WI38 (cell line): Measurements from ENCODE around the gene PTPRG.

Source experiments
- H3K4me3 ChIP-seq: 2 replicates; pipeline ENCODE4 v1.5.1; 2011; ENCODE audit warnings: low read depth, mild to moderate bottlenecking, control low read depth, low read length
- TF ChIP-seq, protein P1 (sequence below): IDR thresholded peaks from 2 replicates; pipeline ENCODE4 v1.5.1; 2012; ENCODE audit warnings: low read depth, mild to moderate bottlenecking, control low read depth, low read length

The PTPRG gene

DNA sequence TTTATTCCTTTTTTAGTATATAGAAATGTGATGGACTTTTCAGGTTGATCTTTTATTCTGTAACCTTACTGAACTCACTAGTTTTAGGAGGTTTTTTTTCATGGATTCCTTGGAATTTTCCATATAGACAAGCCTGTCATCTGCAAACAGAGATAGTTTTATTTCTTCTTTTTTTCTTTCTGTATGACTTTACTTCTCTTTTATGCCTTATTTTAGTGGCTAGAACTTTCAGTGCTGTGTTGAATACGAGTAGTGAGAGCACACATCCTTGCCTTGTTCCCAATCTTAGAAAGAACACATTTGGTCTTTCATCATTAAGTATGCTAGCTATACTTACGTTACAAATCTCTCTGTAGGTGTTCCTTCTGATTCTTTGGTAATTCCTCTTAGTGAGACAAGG is 336.5 kb downstream of the PTPRG start:
- no peak overlapping the region for H3K4me3 ChIP-seq
- TF ChIP-seq, protein P1, sequence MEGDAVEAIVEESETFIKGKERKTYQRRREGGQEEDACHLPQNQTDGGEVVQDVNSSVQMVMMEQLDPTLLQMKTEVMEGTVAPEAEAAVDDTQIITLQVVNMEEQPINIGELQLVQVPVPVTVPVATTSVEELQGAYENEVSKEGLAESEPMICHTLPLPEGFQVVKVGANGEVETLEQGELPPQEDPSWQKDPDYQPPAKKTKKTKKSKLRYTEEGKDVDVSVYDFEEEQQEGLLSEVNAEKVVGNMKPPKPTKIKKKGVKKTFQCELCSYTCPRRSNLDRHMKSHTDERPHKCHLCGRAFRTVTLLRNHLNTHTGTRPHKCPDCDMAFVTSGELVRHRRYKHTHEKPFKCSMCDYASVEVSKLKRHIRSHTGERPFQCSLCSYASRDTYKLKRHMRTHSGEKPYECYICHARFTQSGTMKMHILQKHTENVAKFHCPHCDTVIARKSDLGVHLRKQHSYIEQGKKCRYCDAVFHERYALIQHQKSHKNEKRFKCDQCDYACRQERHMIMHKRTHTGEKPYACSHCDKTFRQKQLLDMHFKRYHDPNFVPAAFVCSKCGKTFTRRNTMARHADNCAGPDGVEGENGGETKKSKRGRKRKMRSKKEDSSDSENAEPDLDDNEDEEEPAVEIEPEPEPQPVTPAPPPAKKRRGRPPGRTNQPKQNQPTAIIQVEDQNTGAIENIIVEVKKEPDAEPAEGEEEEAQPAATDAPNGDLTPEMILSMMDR, result no peak

DNA sequence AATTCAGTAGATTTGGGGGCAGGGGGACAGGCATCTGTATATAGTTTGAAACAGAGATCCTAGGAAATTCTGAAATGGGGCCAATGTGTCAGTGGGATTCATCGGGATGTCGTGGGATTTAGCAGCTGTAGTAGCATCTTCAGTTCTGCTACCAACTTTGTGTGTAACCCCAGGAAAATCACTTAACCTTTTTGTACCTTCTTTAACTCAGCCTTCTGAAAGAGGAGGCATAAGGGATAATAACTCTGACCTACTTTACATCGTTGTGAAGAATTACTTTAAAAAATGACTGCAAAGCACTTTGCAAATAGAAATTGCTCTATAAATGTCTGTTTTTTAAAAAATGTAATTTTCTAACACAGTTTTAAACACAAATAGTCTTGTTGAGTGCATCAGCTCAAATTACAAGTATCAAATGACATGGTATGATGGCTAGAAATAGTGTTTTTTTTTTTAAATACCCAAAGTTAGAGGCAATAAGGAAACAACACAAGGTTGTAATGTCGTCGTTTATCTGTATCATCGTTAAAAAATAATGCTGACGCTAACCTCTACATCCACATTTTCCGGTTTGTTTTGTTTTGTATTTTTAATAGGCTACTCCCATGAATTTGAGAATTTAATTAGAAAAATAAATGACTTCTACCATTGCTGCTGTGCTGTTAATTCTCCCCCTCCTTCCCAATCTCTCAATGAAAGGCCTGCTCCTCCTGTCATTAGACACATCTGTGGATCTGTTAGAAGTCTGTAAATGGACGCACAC is 338.5 kb downstream of the PTPRG start:
- TF ChIP-seq, protein P1, result no peak
- H3K4me3 ChIP-seq, result no peak overlapping the region

DNA sequence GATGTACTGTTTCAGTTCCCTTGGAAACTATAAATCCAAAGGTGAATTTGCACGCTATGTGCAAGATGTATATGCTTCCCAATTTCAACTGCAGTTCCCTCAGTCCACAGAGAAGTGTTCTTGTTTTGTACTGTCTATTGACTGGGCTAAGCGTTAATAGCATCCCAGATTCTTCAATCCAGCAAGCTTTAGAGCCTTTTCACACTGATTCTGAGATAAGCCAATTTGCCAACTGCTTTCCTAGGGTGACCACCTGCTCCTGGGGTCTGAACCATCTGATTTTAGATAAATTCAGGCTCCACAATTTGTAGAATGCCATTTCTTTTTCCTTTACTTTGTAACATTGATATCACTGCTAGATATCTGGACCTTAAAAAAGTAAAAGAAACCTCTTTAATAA is 340.1 kb downstream of the PTPRG start:
- TF ChIP-seq, protein P1, result no peak
- H3K4me3 ChIP-seq, result no peak overlapping the region

DNA sequence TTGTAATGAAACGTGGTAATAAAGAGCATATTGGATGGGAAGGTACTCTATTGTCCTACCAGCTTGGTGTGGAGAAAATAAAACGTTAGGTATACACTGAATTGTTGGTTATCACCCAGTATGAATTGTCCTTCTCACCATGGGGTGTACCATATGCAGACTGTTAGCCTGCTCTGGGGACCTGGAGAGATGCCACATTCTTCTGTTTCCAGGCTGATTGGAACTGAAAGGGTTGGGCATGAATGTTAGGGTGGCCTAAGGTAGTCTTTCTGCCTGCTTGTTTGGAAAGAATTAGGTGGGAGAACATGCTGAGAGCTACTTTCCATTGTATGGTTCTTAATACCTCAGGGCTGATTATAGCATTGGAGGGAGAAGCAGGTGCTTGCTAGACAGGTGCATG is 340.6 kb downstream of the PTPRG start:
- TF ChIP-seq, protein P1, result no peak
- H3K4me3 ChIP-seq, result no peak overlapping the region

DNA sequence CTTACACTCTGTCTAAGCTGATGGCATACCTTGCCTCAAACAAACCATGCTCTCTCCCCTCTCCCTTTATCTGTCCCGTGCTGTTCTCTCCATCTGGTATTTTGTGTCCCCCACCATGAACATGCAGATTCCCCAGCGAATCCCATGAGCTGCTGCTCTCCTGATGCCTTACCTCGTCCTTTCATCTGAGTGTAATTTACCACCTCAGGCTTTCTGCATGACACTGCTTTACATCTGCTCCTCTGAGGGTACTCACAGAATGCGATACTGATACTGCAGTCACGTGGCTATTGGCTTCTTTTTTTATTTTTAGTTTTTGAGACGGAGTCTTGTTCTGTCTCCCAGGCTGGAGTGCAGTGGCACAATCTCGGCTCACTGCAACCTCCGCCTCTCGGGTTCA is 341.7 kb downstream of the PTPRG start:
- no peak overlapping the region for H3K4me3 ChIP-seq
- TF ChIP-seq, protein P1, result no peak

DNA sequence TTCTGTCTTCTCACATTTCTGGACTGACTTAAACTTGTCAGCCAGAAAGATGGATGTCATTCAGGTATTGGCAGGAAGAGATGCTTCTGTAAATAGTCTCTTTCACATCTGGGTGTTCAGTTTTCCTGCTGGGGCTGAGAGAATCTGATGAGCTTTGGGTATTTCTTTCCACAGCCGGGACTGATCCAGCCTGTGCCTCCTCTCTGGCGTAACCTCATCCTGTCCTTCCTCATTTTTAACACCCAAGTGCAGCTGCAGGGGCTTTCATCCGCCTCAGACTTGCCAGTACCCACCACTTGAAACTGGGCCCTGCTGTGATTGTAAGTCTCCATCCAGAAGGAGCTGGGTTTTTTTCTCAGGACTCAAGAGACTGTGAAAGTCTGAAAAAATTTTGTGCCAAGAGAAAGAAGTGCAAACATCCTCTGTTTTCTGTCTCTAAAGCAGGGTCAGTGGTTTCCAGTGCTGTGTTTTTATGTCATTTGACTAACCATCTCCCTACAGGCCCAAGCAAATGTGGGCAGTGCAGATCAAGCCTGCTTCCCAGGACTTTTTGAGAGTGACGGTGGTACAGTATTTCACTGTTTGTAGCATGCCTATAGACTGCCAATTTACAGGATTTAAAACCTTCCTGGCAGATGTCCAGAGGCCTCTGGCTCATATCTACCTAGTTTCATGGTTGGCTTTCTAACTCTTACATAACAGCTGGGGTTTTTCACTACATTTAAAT is 342.7 kb downstream of the PTPRG start:
- no peak overlapping the region for H3K4me3 ChIP-seq

More for the DNA sequence above, 342.7 kb downstream of the PTPRG start:
- TF ChIP-seq, protein P1, result no peak
